ENCODE data around the gene TSHZ2. TPM values are rescaled to one million over a fixed set of nuclear protein-coding genes. Genes with fewer than 3 reads are reported as not detected.

TSHZ2 gene
- total RNA-seq, 1 donor from 2014 or later: 0.06 TPM

DNA sequence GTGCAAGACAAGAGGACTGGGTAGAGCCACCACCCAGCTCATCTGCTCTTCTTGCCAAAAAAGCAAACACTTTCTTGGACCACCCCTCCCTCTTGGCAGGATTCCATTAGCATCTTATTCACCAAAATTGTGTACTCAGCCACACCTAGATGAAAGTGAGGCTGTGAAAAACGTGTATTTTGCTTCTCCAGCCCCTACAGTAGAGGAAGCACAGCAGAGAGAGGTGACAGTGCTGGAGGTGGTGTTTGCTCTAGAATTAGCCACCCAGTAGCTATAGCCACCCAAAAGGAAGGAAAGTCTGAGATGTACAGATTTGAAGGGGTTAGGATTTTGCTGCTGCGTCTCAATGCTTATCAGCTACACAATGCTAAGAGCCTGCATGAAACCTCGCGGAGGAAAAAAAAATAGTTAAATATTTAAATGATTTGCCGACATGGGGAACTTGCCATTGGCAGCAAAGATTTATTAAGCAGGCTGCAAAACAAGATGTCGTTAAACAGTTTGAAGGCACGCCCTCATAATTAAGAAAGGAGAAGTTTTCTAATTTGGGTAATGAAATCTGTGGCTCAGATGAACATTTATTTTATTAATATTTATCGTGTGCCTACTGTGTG, 334.1 kb downstream of the TSHZ2 start:
- DNase-seq (ENCODE audit: low read depth): no peak
- no peak for TF ChIP-seq CTCF (conservative IDR thresholded peaks at IDR 0.05; ENCODE audit: low read depth, low read length)
- no peak overlapping the region for H3K4me3 ChIP-seq (ENCODE audit: low read depth, low read length)

- no peak overlapping the region for H3K4me3 ChIP-seq (ENCODE audit: low read depth, low read length)
- no peak for TF ChIP-seq CTCF (conservative IDR thresholded peaks at IDR 0.05; ENCODE audit: low read depth, low read length)
- no peak for DNase-seq (ENCODE audit: low read depth)
Observed at GRCh38 chr20:53307964-53308597, 335.9 kb downstream of the TSHZ2 start.

DNA sequence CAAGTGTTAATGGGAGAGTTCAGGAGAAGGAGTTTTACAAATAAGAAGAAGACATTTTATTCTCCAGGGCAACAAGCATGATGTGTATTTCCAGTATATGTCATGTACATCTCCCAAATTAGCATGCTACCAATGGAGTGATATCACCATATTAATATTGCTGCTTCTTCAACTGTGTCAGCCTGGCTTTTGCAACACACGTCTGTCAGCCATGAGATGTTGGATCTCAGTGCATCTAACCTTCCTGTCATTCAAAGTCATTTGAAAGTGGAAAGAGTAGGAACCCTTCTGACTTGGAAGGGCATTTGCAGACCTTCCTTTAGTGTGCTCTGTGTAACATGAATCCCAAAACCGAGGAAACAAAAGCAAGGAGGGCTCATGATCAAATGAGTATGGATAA, 337.4 kb downstream of the TSHZ2 start:
- DNase-seq (ENCODE audit: low read depth): no peak
- TF ChIP-seq CTCF (conservative IDR thresholded peaks at IDR 0.05; ENCODE audit: low read depth, low read length): no peak
- no peak overlapping the region for H3K4me3 ChIP-seq (ENCODE audit: low read depth, low read length)

DNA sequence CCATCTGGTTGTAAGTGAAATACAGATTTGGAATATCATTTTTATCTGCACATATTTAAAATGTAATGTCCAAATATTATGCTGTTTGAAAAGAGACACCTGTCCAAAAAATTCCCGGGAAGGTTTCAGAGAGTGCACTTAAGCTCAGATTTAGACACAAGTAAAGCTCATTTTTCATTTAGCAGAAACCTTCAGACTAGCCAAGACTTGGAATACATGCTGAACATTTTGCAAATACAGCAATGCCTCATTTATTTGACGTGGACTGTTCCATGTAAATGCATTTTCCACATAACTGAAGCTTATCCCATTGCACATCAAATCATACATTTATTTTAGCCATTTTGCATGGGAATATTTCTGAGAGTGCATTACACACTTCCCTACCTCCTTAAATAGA, 340.8 kb downstream of the TSHZ2 start:
- no peak for TF ChIP-seq CTCF (conservative IDR thresholded peaks at IDR 0.05; ENCODE audit: low read depth, low read length)
- no peak for DNase-seq (ENCODE audit: low read depth)
- H3K4me3 ChIP-seq (ENCODE audit: low read depth, low read length): no peak overlapping the region

- no peak overlapping the region for H3K4me3 ChIP-seq (ENCODE audit: low read depth, low read length)
- TF ChIP-seq CTCF (conservative IDR thresholded peaks at IDR 0.05; ENCODE audit: low read depth, low read length): no peak
- DNase-seq (ENCODE audit: low read depth): no peak
Observed at GRCh38 chr20:53316206-53316937, 344.2 kb downstream of the TSHZ2 start.

GRCh38 chr20:53319200-53319599, 347.0 kb downstream of the TSHZ2 start:
- no peak for TF ChIP-seq CTCF (conservative IDR thresholded peaks at IDR 0.05; ENCODE audit: low read depth, low read length)
- DNase-seq (ENCODE audit: low read depth): no peak
- no peak overlapping the region for H3K4me3 ChIP-seq (ENCODE audit: low read depth, low read length)
